ENCODE measurements around the gene STK32A.
"Not testable (repeated sequence)": the region's sequence is repeated elsewhere in the genome, so short reads cannot be mapped to it uniquely, and the experiment has no call there.

STK32A gene

DNA sequence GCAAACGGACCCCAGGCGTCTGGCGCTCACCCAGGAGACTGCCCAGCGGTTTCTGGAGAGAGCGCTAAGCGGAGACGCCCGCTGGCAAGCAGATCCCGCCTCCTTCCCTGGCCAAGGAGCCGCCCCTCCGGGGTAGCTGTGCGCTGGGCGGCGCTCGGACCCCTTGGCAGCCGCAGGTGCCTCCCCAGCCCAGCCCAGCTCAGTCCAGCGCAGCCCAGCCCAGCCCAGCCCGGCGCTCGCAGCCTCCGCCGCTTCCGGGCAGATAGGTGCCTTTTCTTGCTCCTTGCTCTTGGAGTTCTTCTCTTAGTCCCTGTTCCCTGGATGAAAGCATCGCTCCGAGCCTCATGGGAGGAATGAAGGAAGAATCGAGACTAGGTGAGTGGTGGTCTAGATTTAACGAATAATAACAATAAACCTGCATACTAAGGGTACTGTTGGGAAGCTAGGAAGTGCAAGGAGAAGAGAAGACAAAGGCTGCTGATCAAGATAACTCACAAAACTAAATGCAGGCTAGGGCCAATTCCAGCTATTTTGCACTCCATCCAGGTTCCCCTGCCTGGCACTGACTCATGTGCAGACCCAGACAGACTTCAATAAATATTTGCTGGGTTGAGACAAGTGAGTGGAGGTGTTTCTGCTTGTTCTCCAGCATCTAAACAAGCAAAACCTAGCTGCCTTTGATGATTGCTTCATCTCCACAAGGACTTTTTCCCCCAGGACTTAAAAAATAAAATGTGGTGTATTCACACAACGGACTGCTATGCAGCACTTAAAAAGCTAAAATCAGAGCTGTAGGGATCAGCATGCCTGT is at the start of gene STK32A:
Gene STK32A (plus strand): TSS at position 202 of the 811 bp plus-strand sequence. CDS start 4,609 bp downstream, outside the sequence.
- DNase-seq: no peak

DNA sequence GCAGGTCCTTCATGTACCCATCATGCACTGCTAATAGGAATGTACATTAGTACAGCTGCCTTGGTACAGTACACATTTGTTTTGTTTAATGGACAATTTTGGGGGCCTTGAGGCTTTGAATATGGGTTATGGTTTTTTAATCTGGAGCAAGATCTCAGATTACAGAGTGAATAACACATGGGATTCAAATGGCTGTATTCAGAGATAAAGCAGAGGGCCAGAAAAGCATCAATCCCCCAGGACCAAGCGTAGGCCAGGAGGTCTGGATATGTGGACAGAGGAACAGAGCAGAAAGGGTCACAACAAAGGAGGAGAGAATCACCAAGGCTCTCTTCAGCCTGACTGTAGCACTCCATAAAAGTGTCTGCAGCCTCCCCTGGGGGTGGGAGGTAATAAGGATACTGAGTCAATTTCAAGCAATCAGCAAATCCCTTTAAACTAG is 47.7 kb upstream of the STK32A start:
- DNase-seq: no peak

DNA sequence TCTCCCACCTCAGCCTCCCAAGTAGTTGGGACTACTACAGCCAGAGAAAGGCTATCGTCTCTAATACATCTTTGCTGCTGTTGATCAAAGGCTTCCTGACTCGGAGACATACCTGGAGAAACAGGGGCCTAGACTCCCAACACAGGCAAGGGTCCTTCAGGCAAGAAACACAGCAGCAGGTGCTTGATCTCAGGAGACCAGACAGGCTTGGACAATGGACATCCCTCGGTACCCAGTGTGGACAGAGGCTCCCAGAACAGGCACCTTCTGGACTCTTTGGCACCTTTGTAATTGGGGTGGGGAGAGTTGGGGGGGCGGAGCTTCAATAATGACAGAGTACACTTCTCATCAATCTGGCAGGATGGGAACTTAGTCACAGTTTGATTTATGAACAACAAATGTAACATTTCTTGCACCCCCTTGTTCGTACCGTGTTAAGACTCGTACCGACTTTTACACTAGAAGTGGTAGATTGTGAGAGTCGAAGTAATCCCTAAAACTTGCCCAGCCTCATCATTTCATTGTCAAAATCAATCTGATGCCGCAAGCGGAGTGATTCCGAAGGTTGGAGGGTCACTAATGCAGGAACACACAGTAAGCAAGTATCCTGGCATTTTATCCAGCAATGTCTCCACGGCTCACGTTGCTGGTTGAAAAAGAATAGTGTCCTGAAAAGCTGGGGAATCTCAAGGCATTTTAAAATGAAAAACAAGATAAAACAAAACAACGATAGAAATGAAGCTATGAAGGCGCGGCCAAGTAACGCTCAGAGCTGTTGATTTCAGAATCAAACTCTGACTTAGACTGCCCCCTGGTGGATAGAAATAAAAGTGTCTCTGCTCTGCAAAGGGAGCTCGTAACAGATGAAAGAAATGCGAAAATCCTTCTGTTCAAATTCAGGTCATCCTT is 46.4 kb upstream of the STK32A start:
- DNase-seq: peak; percentile 51 to 61

GRCh38 chr5:147189109-147189424 is 45.8 kb upstream of the STK32A start:
- no peak for DNase-seq

- no peak for DNase-seq
These were observed 44.5 kb upstream of the STK32A start for GRCh38 chr5:147190331-147190730.

DNA sequence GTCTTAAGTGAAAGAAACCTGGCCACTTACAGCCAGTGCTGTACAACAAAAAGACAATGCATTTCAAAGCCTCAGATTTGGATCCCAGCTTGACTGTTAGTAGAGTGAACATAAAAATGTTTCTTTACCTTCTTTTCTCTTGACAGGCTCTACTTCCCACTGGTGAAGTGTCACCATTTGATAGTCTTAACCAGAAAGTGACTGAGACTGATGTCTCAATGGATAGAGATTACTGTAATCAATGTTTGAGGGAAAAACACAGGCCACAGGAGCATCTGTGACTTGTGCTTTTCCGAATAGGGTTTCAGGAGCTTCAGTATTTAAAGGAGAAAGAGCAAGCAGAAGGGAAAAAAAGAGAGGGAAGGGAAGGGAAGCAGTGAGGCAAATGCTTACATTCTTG is 41.7 kb upstream of the STK32A start:
- no peak for DNase-seq

DNA sequence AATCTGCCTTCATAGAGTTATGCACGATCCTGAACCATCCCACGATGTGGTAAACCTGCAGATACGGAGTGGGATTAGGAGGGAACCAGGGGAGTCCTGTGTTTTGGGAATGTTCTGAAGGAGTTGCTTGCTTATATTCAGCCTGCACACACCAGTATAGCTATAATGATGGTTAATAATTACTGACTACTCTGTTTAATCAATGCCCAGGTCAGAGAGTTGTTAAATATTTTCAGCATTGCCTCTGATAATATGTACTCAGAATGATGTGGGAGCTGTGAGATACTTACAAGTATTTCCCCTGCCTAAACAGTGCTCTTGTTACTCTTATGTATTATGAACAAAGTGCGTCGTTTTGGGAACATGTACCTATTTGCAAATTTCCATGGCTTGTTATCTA is 34.8 kb upstream of the STK32A start:
- DNase-seq: no peak

DNA sequence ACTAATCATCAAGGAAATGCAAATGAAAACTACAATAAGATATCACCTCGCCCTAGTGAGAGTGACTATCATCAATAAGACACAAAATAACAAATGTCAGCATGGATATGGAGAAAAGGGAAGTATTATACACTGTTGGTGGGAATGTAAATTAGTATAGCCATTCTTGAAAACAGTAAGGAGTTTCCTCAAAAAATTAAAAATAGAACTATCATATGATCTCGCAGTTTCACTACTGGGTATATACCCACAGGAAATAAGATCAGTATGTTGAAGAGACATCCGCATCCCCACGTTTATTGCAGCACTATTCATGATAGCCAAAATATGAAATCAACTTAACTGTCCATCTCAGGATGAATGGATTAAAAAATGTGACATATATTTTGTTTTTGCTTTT is 31.6 kb upstream of the STK32A start:
- DNase-seq: no peak

DNA sequence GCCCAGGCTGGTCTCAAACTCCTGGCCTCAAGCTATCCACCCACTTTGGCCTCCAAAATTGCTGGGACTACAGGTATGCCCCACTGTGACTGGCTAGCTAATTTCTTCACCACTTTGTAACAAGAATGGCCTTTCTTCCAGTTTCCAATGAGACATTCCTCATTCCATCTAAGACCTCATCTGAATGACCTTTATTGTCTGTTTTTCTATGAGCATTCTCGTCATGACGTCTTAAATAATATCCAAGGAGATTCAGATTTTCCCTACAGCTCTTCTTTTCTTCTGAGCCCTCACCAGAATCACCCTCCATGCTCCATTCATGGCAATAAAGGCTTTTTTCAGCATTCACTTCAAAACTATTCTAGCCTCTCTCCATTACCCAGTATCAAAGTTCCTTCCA is 30.2 kb upstream of the STK32A start:
- DNase-seq: no peak

DNA sequence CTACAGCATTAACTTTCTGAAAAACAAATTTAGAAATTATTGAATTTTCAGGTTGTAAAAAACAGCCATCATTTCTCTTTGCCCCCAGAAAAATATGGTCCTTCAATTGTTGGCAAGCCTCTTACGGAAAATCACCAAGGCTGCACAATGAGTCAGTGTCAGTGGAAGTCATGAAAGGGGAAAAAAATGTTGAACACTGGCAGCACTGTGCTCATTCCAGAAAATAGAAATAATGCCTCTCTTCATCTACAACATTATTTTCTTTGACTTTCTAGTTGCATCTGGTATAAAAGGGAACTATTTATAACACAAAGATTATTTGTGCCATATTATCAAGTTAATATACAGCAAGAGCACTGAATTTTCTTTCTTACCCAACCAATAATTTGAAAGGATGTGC is 26.7 kb upstream of the STK32A start:
- no peak for DNase-seq

DNA sequence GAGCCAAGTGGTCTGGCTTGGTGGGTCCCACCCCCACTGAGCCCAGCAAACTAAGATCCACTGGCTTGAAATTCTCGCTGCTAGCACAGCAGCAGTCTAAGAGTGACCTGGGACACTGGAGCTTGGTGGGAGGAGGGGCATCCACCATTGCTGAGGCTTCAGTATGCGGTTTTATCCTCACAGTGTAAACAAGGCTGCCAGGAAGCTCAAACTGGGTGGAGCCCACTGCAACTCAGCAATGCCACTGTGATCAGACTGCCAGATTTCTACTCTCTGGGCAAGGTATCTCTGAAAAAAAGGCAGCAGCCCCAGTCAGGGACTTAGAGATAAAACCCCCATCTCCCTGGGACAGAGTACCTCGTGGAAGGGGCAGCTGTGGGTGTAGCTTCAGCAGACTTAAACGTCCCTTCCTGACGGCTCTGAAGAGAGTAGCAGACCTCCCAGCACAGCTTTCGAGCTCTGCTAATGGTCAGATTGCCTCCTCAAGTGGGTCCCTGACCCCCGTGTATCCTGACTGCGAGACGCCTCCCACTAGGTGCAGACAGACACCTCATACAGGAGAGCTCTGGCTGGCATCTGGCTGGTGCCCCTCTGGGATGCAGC is 18.2 kb upstream of the STK32A start:
- DNase-seq: no peak

- DNase-seq: no peak
These were observed 11.5 kb upstream of the STK32A start for GRCh38 chr5:147223343-147223742.

- peak in 1 of 2 experiments; percentile 23 for DNase-seq
These were observed 10.7 kb upstream of the STK32A start for GRCh38 chr5:147223948-147224791.

DNA sequence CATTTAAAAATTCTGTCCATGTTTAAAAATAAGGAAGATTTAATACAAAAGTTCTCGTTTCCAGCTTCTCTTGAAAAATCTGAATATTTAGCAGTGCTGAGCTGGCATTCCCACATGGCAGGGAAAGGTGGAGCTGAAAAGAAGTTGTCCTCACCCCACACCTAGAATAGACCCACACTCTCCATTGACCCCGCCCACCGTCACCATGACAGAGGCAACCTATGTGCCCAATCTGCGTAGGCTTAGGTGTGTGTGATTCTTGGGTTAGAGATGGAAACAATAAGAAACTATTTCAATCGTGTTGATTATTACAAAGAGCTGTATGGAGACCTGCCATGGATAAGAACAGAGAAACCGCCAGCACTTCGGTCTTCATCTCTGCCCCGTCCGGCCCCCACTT is 8.9 kb upstream of the STK32A start:
- DNase-seq: no peak

- DNase-seq: no peak
These were observed 8.3 kb upstream of the STK32A start for GRCh38 chr5:147226512-147226911.

- no peak for DNase-seq
These were observed 494 bp upstream of the STK32A start for GRCh38 chr5:147234239-147234824.

DNA sequence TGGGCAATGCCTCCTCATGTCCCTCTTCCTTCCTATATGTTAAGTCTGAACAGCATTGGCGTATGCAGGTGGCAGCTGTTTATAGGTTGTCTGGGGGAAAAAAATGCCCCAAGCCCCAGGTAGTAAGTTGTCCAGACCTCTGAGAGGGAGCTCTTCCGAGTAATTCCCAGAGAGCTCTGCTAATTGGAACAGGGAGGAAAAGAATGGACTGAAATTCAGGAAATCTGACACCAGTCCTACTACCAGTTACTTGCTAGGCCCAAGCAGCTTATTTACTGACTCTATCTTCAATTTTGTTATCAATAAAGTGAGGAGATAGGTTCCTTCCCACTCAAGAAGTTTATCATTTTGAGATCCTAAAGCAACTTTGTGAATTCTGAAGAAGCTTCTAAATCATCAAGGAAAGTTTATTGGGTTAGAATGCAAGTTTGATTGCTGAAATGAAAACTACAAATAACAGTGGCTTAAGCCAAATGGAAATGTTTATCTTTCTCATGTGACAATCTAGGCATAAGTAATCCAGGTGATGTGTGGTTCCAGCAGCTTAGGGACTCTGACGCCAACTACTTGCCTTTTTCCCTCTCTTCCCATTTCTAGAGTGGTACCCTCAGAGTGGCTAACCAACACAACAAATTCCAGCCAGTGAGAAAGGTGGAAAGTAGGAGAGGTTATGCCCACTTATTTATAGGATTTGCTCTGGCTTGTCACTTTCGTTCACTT is 5.6 kb downstream of the STK32A start:
- DNase-seq: no peak

- DNase-seq: not testable (repeated sequence)
These were observed 8.4 kb downstream of the STK32A start for GRCh38 chr5:147243238-147243637.

- no peak for DNase-seq
These were observed 10.7 kb downstream of the STK32A start for GRCh38 chr5:147245381-147246165.

GRCh38 chr5:147248561-147248960 is 13.7 kb downstream of the STK32A start:
- DNase-seq: no peak

- no peak for DNase-seq
These were observed 25.0 kb downstream of the STK32A start for GRCh38 chr5:147259837-147260236.
